Measurements from ENCODE around the gene BRD9.

The BRD9 gene

DNA sequence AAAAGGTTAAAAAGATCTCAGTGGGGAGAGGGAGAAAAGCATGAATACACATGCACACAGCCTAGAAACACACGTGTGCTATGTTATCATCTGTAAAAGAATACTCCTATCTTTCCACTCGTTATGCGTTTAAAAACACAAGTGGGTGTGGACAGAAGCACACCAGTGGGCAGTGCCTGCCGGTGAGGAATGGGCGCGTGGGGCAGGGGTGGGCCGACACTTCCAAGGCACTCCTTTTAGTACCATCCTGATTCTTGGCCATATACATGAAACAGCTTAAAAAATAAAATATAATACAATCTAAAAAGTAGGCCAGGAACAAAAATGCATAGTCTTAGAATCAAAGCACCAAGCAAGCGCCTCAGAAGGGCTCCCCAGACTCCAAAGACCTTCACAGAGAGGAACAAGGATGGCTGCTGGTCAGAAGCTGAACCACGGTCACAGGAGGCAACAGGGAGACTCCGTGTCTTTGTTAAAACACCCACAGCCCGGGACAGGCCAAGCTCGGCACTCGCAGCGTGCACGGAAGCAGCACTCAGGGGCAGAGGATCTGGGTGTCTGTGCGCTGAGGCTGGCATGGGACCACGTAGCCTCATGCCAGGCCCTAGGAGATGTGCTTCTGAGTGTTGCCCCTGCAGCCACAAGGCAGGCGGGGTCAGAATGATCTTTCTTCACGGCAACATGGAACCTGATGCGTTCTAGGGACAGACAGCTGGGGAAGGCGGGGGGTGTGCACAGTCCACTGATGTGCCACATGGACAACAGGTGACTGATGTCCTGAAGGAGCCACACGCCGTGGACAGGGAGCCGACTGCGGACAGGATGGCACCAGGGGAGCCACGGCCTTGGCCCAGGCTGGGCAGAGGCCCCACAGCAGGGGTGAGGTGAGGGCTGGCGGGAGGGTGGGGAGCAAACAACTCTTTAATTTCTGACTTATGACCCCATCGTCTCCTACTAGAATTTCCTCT, 15.9 kb downstream of the BRD9 start:
- no peak for DNase-seq

GRCh38 chr5:875931-876330, 16.7 kb downstream of the BRD9 start:
- no peak for DNase-seq

DNA sequence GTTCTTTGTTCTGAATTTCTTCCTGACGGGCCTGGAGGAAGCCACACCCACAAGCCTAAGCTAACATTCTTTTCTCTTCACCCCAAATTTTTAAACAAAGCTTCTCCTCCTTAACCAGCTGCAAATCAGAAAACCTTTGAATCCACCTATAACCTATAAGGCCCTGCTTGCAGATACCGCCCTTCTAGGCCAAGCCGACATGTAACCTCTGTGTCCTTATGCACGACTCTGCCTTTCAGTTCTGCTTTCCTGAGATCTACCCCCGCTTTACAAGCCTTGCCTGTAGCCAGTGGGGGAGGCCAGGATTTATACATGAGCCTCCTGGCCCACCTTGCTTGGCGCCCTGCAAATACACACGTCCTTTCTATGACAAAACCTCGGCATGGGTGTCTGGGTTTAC, 19.3 kb downstream of the BRD9 start:
- no peak for DNase-seq

DNA sequence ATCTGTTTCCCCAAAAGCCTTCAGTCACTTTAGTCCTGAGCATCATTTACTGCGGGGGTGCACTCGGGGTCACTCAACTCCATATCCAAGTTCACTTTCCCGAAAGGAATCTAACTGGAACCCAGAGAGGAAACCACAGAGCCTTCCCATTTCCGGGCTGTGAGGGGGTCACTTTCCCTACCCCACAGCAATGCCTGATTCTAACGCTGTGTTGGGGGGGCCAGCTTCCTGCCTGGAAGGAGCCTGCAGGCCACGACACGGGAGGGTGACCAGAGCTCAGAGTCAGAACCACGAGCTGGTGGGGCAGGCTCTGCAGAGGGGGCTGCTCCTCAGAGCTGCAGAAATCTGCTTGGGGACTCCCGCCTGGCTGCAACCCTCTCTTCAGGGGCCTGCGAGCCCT, 20.3 kb downstream of the BRD9 start:
- no peak for DNase-seq

GRCh38 chr5:871596-872298, 20.9 kb downstream of the BRD9 start:
- DNase-seq = no peak

GRCh38 chr5:870956-871355, 21.6 kb downstream of the BRD9 start:
- no peak for DNase-seq

- no peak for DNase-seq
Measured at GRCh38 chr5:868428-869135, 24.0 kb downstream of the BRD9 start.

DNA sequence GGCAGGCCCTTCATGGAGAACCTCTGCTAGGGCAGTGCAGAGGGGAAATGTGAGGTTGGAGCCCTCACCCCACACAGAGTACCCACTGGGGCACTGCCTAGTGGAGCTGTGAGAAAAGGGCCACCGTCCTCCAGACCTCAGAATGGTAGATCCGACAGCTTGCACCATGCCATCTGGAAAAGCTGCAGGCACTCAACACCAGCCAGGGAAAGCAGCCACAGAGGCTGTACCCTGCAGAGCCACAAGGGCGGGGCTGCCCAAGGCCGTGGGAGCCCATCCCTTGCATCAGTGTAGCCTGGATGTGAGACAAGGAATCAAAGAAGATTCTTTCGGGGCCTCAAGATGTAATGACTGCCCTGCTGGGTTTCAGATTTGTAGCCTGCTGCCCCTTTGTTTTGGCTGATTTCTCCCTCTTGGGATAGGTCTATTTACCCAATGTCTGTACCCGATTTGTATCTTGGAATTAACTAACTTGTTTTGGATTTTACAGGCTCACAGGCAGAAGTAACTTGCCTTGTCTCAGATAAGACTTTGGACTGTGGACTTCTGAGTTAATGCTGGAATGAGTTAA, 25.2 kb downstream of the BRD9 start:
- DNase-seq = no peak

DNA sequence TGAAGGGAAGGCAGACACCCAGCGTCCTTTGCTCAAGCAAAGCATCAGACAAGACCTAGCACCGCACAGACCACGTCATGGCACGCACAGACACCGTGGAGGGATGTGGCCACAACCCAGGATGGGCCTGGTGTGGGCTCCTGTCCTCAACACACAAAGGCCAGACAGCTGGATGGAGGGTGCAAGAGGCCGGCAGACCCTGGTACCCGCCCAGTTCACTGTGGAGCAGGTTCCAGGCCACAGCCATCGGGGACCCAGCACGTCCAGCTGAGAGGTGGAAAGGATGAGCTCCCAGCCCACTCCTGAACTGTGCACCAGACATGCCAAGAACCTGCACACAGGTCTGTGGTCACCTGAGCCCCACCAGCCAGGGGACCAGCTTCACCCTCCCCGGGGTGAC, 26.8 kb downstream of the BRD9 start:
- no peak for DNase-seq

- DNase-seq = no peak
Measured at GRCh38 chr5:865168-865521, 27.5 kb downstream of the BRD9 start.

DNA sequence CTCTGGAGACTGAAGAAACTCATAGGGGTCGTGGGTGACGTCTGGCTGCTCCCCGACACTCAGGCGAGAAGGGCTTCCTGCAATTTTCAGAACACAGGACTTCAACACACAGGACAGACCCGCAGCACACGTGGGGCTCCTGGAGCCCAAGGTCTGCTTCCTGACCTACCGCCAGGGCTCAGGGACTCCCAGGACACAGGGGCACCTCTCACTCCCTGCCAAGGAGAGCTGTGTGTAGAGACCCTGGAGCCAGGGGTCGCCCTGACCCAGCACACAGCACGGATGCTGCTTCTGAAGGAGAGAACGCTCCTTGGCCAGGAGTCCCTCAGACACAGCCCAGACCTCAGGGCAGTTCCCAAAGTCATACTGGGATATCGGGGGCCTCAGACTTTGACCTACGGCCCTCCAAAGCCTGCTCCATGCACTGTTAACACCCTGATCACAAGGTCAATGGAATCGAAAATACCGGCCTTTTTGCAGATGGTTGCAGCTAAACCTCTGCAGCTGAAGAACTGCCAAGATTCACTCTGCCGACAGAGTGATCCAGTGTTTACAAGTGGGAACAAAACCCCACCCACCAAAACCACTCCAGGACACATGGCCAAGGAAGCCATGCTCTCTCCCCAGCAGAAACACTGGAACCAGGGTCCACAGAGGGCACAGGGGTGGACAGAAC, 28.0 kb downstream of the BRD9 start:
- DNase-seq = no peak

GRCh38 chr5:863244-863805, 29.3 kb downstream of the BRD9 start:
- DNase-seq = no peak

DNA sequence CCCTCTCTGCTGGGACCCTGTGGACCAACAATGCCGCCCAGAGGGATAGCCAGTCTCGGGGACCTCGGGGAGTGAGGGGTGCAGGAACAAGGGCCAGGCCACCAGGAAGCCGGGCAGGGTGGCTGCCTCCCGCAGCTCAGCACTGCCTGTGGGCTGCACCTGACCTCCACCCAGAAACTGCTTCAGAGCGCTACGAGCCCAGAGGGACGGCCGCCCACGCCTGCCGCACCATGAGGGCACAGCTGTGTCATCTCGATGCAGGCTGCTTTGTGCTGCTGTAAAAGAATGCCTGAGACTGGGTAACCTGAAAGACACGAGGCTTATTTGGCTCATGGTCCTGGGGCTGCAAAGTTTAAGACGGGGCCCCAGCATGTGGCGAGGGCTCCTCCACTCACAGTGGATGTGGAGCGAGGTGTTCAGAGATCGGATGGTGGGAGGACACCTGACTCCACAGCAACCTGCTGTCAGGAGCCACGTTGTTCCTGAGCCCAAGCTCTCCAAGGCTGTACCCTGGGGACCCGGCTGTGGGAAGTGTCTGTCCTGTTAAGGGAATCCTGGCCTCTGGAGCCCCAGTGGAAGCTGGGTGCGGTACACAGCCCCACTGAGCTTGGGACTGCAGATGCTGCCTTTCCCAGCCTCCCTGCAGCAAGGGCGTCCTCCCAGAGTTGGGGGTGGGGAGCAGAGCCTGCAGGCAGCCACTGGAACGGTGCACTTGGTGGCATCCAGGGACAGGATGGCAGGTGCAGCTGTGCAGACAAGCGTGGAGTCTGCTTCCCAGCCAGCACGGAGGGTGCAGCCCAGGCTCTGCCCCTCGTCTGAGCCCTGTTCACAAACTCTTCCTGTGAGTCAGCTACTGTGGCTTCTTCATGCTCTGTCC, 30.0 kb downstream of the BRD9 start:
- no peak for DNase-seq

GRCh38 chr5:861442-862366, 30.9 kb downstream of the BRD9 start:
- DNase-seq = no peak

GRCh38 chr5:860506-861150, 32.0 kb downstream of the BRD9 start:
- no peak for DNase-seq

DNA sequence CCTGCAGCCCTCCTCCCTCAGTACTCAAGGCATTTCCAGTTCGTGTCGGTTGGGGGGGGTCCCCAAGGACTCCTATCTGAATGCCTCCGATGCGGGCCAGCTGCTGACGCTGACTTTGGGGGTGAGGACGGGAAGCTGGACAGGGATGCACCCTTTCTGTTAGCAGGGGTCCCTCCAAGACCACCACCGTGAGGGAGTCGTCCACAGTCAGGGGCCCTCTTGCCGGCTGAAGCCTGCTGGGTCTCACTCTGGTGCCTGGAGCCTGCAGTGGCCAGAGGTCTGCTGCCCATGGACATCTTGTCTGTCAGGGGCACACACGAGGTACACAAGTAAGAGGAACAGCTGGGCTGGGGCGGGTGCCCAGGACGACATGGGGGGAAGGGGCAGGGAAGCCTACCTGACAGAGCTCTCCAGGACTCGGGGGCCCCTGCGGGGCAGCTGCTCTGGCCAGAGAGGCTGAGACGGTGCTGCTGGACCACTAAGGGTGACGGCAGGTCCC, 32.8 kb downstream of the BRD9 start:
- DNase-seq = no peak

DNA sequence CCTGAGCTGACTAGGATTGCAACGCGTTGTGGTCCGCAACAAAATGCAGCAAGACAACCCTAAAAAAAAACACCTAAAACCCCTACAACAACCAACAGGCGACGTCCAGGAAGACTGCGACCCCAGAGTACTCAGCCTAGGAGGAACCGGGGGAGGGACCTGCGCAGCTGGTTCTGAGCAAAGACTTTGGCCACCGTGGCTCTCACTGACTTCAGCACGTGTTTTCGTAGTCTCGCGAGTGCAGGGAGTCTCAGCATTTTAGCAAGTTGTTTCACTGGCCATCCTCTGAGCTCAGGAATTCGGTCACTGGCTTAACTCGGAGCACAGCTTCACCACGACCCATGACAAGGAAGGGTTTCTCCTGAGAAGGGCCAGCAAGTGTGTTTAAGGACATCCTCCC, 33.2 kb downstream of the BRD9 start:
- DNase-seq = no peak

DNA sequence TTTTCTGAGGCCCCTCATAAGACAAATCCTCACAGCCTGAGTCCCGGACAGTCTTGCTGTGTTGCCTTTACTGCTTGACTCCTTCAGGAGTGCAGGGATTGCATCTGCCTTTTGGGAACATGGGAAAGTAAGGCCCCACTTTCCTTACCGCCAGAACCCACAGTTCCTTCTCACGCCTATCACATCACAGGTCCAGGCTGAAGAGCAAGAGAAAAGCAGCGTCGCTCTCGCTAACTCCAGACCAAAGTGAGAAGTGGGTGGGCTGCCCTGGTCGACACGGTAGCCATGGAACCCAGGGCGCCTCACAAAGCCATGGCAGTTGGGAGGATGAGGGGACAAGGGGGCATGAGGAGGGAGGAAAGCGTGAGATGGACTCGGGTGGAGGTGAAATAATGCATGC, 33.9 kb downstream of the BRD9 start:
- no peak for DNase-seq
